Neural cell (in vitro differentiated cells): ENCODE results near the gene LRSAM1.

Experiments
- EP300 ChIP-seq: fragments of 450-650 bp; conservative IDR thresholded peaks from 2 replicates; pipeline ENCODE4 v1.6.1; 2014; ENCODE audit warnings: antibody characterized with exemption, mild to moderate bottlenecking, moderate library complexity; ENCODE audit not compliant: poor library complexity, severe bottlenecking
- MXI1 ChIP-seq: fragments of 450-650 bp; conservative IDR thresholded peaks from 2 replicates; pipeline ENCODE4 v1.6.1; 2014; ENCODE audit warnings: antibody characterized with exemption, mild to moderate bottlenecking; ENCODE audit not compliant: poor library complexity, severe bottlenecking
- POLR2AphosphoS5 ChIP-seq: IDR thresholded peaks from 2 replicates; pipeline ENCODE4 v1.6.1; 2012
- RAD21 ChIP-seq: fragments of 450-650 bp; conservative IDR thresholded peaks from 2 replicates; pipeline ENCODE4 v1.6.1; 2014; ENCODE audit warnings: antibody characterized with exemption, mild to moderate bottlenecking, moderate library complexity
- TF ChIP-seq, protein P1 (sequence below): fragments of 450-650 bp; IDR thresholded peaks from 2 replicates; pipeline ENCODE4 v1.5.1; 2014; ENCODE audit warnings: antibody characterized with exemption, mild to moderate bottlenecking, moderate library complexity; ENCODE audit not compliant: poor library complexity, severe bottlenecking

- no peak for TF ChIP-seq MXI1
- TF ChIP-seq, protein P1, sequence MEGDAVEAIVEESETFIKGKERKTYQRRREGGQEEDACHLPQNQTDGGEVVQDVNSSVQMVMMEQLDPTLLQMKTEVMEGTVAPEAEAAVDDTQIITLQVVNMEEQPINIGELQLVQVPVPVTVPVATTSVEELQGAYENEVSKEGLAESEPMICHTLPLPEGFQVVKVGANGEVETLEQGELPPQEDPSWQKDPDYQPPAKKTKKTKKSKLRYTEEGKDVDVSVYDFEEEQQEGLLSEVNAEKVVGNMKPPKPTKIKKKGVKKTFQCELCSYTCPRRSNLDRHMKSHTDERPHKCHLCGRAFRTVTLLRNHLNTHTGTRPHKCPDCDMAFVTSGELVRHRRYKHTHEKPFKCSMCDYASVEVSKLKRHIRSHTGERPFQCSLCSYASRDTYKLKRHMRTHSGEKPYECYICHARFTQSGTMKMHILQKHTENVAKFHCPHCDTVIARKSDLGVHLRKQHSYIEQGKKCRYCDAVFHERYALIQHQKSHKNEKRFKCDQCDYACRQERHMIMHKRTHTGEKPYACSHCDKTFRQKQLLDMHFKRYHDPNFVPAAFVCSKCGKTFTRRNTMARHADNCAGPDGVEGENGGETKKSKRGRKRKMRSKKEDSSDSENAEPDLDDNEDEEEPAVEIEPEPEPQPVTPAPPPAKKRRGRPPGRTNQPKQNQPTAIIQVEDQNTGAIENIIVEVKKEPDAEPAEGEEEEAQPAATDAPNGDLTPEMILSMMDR: no peak
- TF ChIP-seq EP300: no peak
- TF ChIP-seq POLR2AphosphoS5: no peak
- no peak for TF ChIP-seq RAD21
Observed at GRCh38 chr9:127509955-127510299, 58.6 kb downstream of the LRSAM1 start.
